Gastroesophageal sphincter (tissue), 4 donors: ENCODE measurements around the gene CFAP99. TPM values are rescaled to one million over a fixed set of nuclear protein-coding genes. Genes with fewer than 3 reads are reported as not detected.

Experiments used
- ATAC-seq: fragments of 150-250 bp; one replicate; pipeline ENCODE4 v1.9.1; 2016; ENCODE audit warnings: mild to moderate bottlenecking, moderate library complexity
- H3K27ac ChIP-seq, 4 donors: fragments of 200-600 bp; sonication (generic) in 3 of 4; 1 replicate in 3 of 4; 2 replicates in 1 of 4; pipeline ENCODE4 v1.5.1; 2016 to 2019
- H3K27me3 ChIP-seq: fragments of 200-600 bp; sonication (generic); one replicate; pipeline ENCODE4 v1.5.1; 2019
- H3K36me3 ChIP-seq, 2 donors: fragments of 200-600 bp; sonication (generic); one replicate each; pipeline ENCODE4 v1.5.1; 2019; ENCODE audit warnings: control low read depth in 1 of 2
- H3K4me1 ChIP-seq, 3 donors: fragments of 200-600 bp; sonication (generic); 1 replicate in 2 of 3; 2 replicates in 1 of 3; pipeline ENCODE4 v1.5.1; 2016 to 2019; ENCODE audit warnings: control low read depth in 2 of 3
- H3K4me3 ChIP-seq, 2 donors: fragments of 200-600 bp; sonication (generic); one replicate each; pipeline ENCODE4 v1.5.1; 2019; ENCODE audit warnings: mild to moderate bottlenecking in 1 of 2, moderate library complexity in 1 of 2
- H3K9me3 ChIP-seq, 3 donors: fragments of 200-600 bp; sonication (generic); one replicate each; pipeline ENCODE4 v1.5.1; 2017 to 2019; ENCODE audit warnings: control low read depth in 2 of 3
- CTCF ChIP-seq, 4 experiments: fragments of 200-600 bp in 2 of 4; fragments of 450-650 bp in 2 of 4; sonication (generic) in 1 of 4; IDR thresholded peaks; one replicate each; pipeline ENCODE4 v1.5.1; 2017 to 2019; ENCODE audit warnings: antibody characterized with exemption in 4 of 4, mild to moderate bottlenecking in 2 of 4, moderate library complexity in 2 of 4
- EP300 ChIP-seq: sonication (generic); formaldehyde crosslinking; IDR thresholded peaks from one replicate; pipeline ENCODE4 v1.6.1; 2017; ENCODE audit warnings: antibody characterized with exemption, mild to moderate bottlenecking
- POLR2A ChIP-seq, 2 donors: fragments of 450-650 bp; IDR thresholded peaks; one replicate each; pipeline ENCODE4 v1.6.1; 2017; ENCODE audit warnings: antibody characterized with exemption in 2 of 2, mild to moderate bottlenecking in 2 of 2, moderate library complexity in 1 of 2
- POLR2AphosphoS5 ChIP-seq: sonication (generic); formaldehyde crosslinking; IDR thresholded peaks from one replicate; pipeline ENCODE4 v1.6.1; 2017; ENCODE audit warnings: antibody characterized with exemption
- WGBS, 2 donors: methylation state at CpG; one replicate each; pipeline ENCODE4 v1.1.5; 2018; ENCODE audit warnings: low coverage in 1 of 2; 5-methylcytosine and 5-hydroxymethylcytosine counted together
- total RNA-seq, 4 donors: library from RNA; depleted of rRNA; stranded (reverse); fragments of >200 nt; gene quantifications; one replicate each; pipeline ENCODE4 v1.1.0, GENCODE V29; 2016

Gene CFAP99
- total RNA-seq, 4 donors from 2014 or later, result not detected

- Histone ChIP-seq H3K36me3 (no peaks in the 10 kb centered on the region), H3K4me1 (peaks cover 0 to 3% (median 0%) of the 10 kb centered on the region in 3 donors), H3K27me3 (peaks cover 4% of the 10 kb centered on the region), H3K9me3 (no peaks in the 10 kb centered on the region), H3K4me3 (no peak overlapping the region), H3K27ac (no peak overlapping the region)
- TF ChIP-seq POLR2A (IDR thresholded peaks at IDR 0.05), result no peak
- no peak for TF ChIP-seq EP300
- no peak for TF ChIP-seq POLR2AphosphoS5
- no peak for TF ChIP-seq CTCF (IDR thresholded peaks at IDR 0.05)
- 52 to 78% methylated on average over 2 to 13 of the region's 20 CpGs for whole genome bisulfite sequencing, 2 donors
- ATAC-seq, result no peak
Observed at GRCh38 chr4:2390784-2391421, 27.9 kb upstream of the CFAP99 start.

GRCh38 chr4:2393353-2394270, 25.1 kb upstream of the CFAP99 start:
- Histone ChIP-seq H3K27me3 (peaks cover 4% of the 10 kb centered on the region), H3K4me3 (no peak overlapping the region), H3K36me3 (no peaks in the 10 kb centered on the region), H3K4me1 (peaks cover 0 to 3% (median 0%) of the 10 kb centered on the region in 3 donors), H3K9me3 (no peaks in the 10 kb centered on the region), H3K27ac (no peak overlapping the region)
- ATAC-seq, result no peak
- WGBS, 2 donors, result 27 to 63% methylated on average over 11 to 21 of the region's 28 CpGs
- TF ChIP-seq CTCF (IDR thresholded peaks at IDR 0.05), result no peak
- TF ChIP-seq POLR2AphosphoS5, result no peak
- TF ChIP-seq EP300, result no peak
- no peak for TF ChIP-seq POLR2A (IDR thresholded peaks at IDR 0.05)

- TF ChIP-seq EP300 (no peak), CTCF (IDR thresholded peaks at IDR 0.05) (no peak), POLR2A (IDR thresholded peaks at IDR 0.05) (no peak), POLR2AphosphoS5 (no peak)
- Histone ChIP-seq H3K9me3 (no peaks in the 10 kb centered on the region), H3K27me3 (peaks cover 4% of the 10 kb centered on the region), H3K4me3 (no peak overlapping the region), H3K27ac (no peak overlapping the region), H3K36me3 (no peaks in the 10 kb centered on the region), H3K4me1 (peaks cover 0 to 3% (median 0%) of the 10 kb centered on the region in 3 donors)
- no CpG with 5 or more reads among the region's 17 CpGs for WGBS, 2 donors
- no peak for ATAC-seq
Observed at GRCh38 chr4:2394528-2394927, 24.2 kb upstream of the CFAP99 start.

GRCh38 chr4:2395038-2395437, 23.7 kb upstream of the CFAP99 start:
- no peak for ATAC-seq
- Histone ChIP-seq H3K36me3 (no peaks in the 10 kb centered on the region), H3K27me3 (peaks cover 4% of the 10 kb centered on the region), H3K4me1 (peaks cover 0 to 3% (median 0%) of the 10 kb centered on the region in 3 donors), H3K27ac (no peak overlapping the region), H3K9me3 (no peaks in the 10 kb centered on the region), H3K4me3 (no peak overlapping the region)
- 92 to 100% methylated on average over 1 to 8 of the region's 9 CpGs for whole genome bisulfite sequencing, 2 donors
- TF ChIP-seq POLR2A (IDR thresholded peaks at IDR 0.05) (no peak), CTCF (IDR thresholded peaks at IDR 0.05) (no peak), POLR2AphosphoS5 (no peak), EP300 (no peak)
